ENCODE measurements around the gene CCDC85C. TPM values are rescaled to one million over a fixed set of nuclear protein-coding genes. Genes with fewer than 3 reads are reported as not detected.
"Not testable (repeated sequence)": the region's sequence is repeated elsewhere in the genome, so short reads cannot be mapped to it uniquely, and the experiment has no call there.

Gene CCDC85C
- total and polyA plus RNA-seq, 2 donors: 4.6 to 7.9 TPM

GRCh38 chr14:99645545-99646505 lies 41.8 kb upstream of the CCDC85C start:
- Histone ChIP-seq H3K4me1 (ENCODE audit: control insufficient read depth in 2 of 2, insufficient read depth in 2 of 2, low read length in 2 of 2) (no peaks in the 10 kb centered on the region), H3K27me3 (ENCODE audit: control insufficient read depth in 2 of 2, insufficient read depth in 1 of 2, low read length in 1 of 2) (peaks cover 31 to 46% of the 10 kb centered on the region in 2 donors), H3K36me3 (ENCODE audit: control insufficient read depth in 2 of 2, insufficient read depth in 2 of 2, low read length in 1 of 2) (no peaks in the 10 kb centered on the region), H3K4me3 (ENCODE audit: low read length in 2 of 2) (peak overlapping the region in 1 of 2 donors; percentile 22), H3K27ac (ENCODE audit: low read depth in 1 of 2, low read length in 1 of 2) (no peak overlapping the region), H3K9me3 (ENCODE audit: control insufficient read depth in 2 of 2, insufficient read depth in 1 of 2, low read length in 1 of 2) (peaks cover 0 to 4% of the 10 kb centered on the region in 2 donors)
- no peak for DNase-seq (ENCODE audit: low read depth in 6 of 9, low spot score in 9 of 9)
- whole genome bisulfite sequencing: 55% methylated on average over 32 of the region's 32 CpGs

DNA sequence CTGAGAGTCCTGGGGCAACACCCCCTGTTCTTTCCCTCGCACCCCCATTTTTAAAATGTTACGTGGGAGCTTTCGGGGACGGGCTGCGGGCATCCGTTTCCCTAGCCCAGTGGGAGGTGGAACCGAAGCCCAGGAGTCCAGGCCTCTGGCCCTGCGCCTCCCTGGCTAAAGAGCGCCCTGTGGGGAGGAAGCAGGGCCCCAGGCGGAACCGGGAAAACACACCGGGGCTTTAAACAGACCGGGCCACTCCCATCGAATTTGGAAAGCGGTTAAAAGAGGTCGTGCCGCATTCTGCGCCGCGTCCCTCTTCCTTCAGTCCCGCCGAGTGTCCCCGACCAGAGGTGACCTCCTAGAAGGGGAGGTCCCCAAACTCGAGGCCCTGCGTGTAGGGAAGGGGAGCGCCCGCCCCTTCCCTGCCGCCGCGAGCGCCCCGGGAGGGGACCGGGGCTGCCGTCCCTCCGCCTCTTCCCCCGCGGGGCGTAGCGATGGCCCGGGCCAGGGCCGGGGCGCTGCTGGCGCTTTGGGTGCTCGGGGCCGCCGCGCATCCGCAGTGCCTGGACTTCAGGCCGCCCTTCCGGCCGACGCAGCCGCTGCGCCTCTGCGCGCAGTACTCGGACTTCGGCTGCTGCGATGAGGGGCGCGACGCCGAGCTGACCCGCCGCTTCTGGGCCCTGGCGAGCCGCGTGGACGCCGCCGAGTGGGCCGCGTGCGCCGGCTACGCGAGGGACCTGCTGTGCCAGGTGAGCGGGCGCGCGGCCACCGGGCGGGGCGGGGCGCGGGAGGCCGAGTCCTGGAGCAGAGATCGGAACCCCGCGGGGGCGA lies 40.9 kb upstream of the CCDC85C start, which contains the start of gene HHIPL1:
Gene HHIPL1 (plus strand): TSS at position 407 of the 822 bp plus-strand sequence. CDS start 79 bp downstream, at position 486.
- H3K27ac ChIP-seq (ENCODE audit: low read depth in 1 of 2, low read length in 1 of 2): no peak within 1 kb of the TSS
- DNase-seq (ENCODE audit: low read depth in 6 of 9, low spot score in 9 of 9): no peak
- peaks cover 0 to 4% of the 10 kb centered on the region in 2 donors for H3K9me3 ChIP-seq (ENCODE audit: control insufficient read depth in 2 of 2, insufficient read depth in 1 of 2, low read length in 1 of 2)
- 10% methylated on average over 91 of the region's 91 CpGs for WGBS
- H3K27me3 ChIP-seq (ENCODE audit: control insufficient read depth in 2 of 2, insufficient read depth in 1 of 2, low read length in 1 of 2): peaks cover 31 to 46% of the 10 kb centered on the region in 2 donors
- no peaks in the 10 kb centered on the region for H3K36me3 ChIP-seq (ENCODE audit: control insufficient read depth in 2 of 2, insufficient read depth in 2 of 2, low read length in 1 of 2)
- no peaks in the 10 kb centered on the region for H3K4me1 ChIP-seq (ENCODE audit: control insufficient read depth in 2 of 2, insufficient read depth in 2 of 2, low read length in 2 of 2)
- H3K4me3 ChIP-seq (ENCODE audit: low read length in 2 of 2): peak within 1 kb of the TSS in 1 of 2 donors; percentile 22

DNA sequence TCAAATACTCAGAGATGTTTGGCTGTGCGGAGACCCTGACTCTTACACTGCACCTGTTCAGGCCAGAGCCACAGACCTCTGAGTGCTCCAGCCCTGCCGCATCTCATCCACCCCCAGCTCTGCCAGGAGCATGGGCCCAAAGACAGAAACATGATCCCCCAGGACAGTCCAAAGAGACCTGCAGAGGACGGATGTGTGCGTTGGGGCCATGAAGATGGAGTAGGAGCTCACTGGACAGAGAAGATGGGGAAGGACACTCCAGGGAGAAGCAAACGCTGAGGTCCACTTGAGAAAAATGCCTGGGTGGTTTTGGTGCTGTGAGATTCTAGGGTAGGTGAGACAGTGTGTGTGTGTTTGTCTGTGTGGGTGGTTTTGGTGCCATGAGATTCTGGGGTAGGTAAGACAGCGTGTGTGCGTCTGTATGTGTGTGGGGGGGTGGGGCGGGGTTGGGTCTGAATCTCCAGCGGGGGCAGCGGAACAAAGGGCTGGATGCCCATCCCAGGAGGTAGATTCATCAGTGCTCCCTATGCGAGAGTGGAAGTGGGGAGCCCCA lies 40.1 kb upstream of the CCDC85C start:
- no peak for DNase-seq (ENCODE audit: low read depth in 6 of 9, low spot score in 9 of 9)
- Histone ChIP-seq H3K9me3 (ENCODE audit: control insufficient read depth in 2 of 2, insufficient read depth in 1 of 2, low read length in 1 of 2) (peaks cover 0 to 4% of the 10 kb centered on the region in 2 donors), H3K27ac (ENCODE audit: low read depth in 1 of 2, low read length in 1 of 2) (no peak overlapping the region), H3K4me3 (ENCODE audit: low read length in 2 of 2) (no peak overlapping the region), H3K36me3 (ENCODE audit: control insufficient read depth in 2 of 2, insufficient read depth in 2 of 2, low read length in 1 of 2) (no peaks in the 10 kb centered on the region), H3K4me1 (ENCODE audit: control insufficient read depth in 2 of 2, insufficient read depth in 2 of 2, low read length in 2 of 2) (no peaks in the 10 kb centered on the region), H3K27me3 (ENCODE audit: control insufficient read depth in 2 of 2, insufficient read depth in 1 of 2, low read length in 1 of 2) (peaks cover 31 to 46% of the 10 kb centered on the region in 2 donors)
- 95% methylated on average over 11 of the region's 11 CpGs for WGBS

DNA sequence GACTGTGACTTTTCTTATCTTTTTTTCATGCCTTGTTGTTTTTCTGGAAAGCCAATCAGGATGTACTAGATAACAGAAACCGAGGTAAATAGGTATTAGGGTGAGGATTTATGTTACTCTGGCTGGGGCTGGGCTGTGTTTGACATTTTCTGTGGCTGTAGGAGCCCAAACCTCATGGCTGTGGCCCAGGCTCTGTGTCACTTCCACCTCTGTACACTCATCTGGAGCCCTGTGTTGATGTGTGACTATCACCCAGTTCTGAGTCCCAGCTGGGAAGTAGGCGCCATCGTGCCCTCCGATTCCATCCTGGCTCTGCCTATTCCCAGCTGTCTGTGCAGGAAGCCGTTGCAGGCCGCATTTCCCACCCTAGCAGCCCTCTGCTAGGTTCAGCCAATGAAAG lies 39.3 kb upstream of the CCDC85C start:
- Histone ChIP-seq H3K9me3 (ENCODE audit: control insufficient read depth in 2 of 2, insufficient read depth in 1 of 2, low read length in 1 of 2) (no peaks in the 10 kb centered on the region), H3K27me3 (ENCODE audit: control insufficient read depth in 2 of 2, insufficient read depth in 1 of 2, low read length in 1 of 2) (peaks cover 31 to 46% of the 10 kb centered on the region in 2 donors), H3K36me3 (ENCODE audit: control insufficient read depth in 2 of 2, insufficient read depth in 2 of 2, low read length in 1 of 2) (no peaks in the 10 kb centered on the region), H3K4me1 (ENCODE audit: control insufficient read depth in 2 of 2, insufficient read depth in 2 of 2, low read length in 2 of 2) (no peaks in the 10 kb centered on the region), H3K4me3 (ENCODE audit: low read length in 2 of 2) (no peak overlapping the region), H3K27ac (ENCODE audit: low read depth in 1 of 2, low read length in 1 of 2) (no peak overlapping the region)
- no peak for DNase-seq (ENCODE audit: low read depth in 6 of 9, low spot score in 9 of 9)
- 48% methylated on average over 6 of the region's 6 CpGs for WGBS

DNA sequence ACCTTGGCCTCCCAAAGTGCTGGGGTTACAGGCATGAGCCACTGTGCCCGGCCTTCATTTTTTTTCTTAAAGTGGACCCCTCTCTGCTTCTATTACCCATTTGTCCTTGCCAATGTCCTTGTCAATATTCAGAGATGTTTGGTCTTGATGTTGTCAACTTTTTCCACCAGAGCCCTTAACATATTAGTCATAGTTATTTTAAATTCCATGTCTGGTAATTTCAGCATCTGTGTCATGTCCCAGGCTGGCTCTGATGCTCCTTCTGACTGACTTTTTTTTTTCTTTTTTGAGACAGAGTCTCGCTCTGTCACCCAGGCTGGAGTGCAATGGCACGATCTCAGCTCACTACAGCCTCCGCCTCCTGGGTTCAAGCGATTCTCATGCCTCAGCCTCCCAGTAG lies 38.8 kb upstream of the CCDC85C start:
- H3K27ac ChIP-seq (ENCODE audit: low read depth in 1 of 2, low read length in 1 of 2); H3K4me1 ChIP-seq (ENCODE audit: control insufficient read depth in 2 of 2, insufficient read depth in 2 of 2, low read length in 2 of 2); DNase-seq (ENCODE audit: low read depth in 6 of 9, low spot score in 9 of 9); H3K36me3 ChIP-seq (ENCODE audit: control insufficient read depth in 2 of 2, insufficient read depth in 2 of 2, low read length in 1 of 2); H3K9me3 ChIP-seq (ENCODE audit: control insufficient read depth in 2 of 2, insufficient read depth in 1 of 2, low read length in 1 of 2); H3K4me3 ChIP-seq (ENCODE audit: low read length in 2 of 2): not testable (repeated sequence)
- peaks cover 29 to 45% of the 10 kb centered on the region in 2 donors for H3K27me3 ChIP-seq (ENCODE audit: control insufficient read depth in 2 of 2, insufficient read depth in 1 of 2, low read length in 1 of 2)
- 98% methylated on average over 5 of the region's 5 CpGs for WGBS

DNA sequence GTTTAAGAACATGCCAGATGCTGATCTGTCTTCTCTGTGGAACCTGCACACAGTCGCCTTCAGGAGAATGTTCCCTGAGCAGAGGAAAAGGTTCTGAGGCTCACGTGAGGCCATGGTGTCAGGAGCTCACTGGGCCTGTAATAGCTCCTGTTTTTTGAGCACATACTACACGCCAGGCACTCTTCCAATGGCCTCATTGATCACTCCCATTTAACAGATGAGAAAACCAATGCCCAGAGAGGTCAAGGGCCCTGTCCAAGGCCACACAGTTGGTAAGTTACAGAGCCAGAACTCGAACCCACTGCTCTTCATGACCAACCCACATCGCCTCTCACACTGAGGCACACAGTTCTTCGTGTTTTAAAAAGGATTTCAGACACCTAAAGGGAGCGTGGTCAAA lies 33.6 kb upstream of the CCDC85C start:
- no peak for DNase-seq (ENCODE audit: low read depth in 6 of 9, low spot score in 9 of 9)
- no peaks in the 10 kb centered on the region for H3K9me3 ChIP-seq (ENCODE audit: control insufficient read depth in 2 of 2, insufficient read depth in 1 of 2, low read length in 1 of 2)
- WGBS: 93% methylated on average over 7 of the region's 7 CpGs

DNA sequence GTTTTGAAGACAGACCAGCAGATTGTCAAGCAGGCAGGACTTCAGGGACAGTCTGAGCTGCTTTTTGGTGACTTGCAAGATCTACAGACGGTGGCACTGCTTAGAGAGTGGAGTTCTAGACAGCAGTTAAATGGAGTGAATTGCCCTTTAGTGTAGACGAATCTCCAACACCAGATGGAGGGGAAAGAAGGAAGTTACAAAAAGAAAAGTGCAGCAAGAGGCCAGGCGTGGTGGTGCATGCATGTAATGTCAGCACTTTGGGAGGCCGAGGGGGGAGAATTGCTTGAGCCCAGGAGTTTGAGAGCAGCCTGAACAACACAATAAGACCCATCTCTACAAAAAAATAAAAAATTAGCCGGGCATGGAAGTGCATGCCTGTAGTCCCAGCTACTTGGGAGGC lies 32.5 kb upstream of the CCDC85C start:
- WGBS: 68% methylated on average over 5 of the region's 5 CpGs
- Histone ChIP-seq H3K9me3 (ENCODE audit: control insufficient read depth in 2 of 2, insufficient read depth in 1 of 2, low read length in 1 of 2) (no peaks in the 10 kb centered on the region), H3K36me3 (ENCODE audit: control insufficient read depth in 2 of 2, insufficient read depth in 2 of 2, low read length in 1 of 2) (no peaks in the 10 kb centered on the region), H3K4me1 (ENCODE audit: control insufficient read depth in 2 of 2, insufficient read depth in 2 of 2, low read length in 2 of 2) (no peaks in the 10 kb centered on the region), H3K4me3 (ENCODE audit: low read length in 2 of 2) (no peak overlapping the region), H3K27ac (ENCODE audit: low read depth in 1 of 2, low read length in 1 of 2) (no peak overlapping the region), H3K27me3 (ENCODE audit: control insufficient read depth in 2 of 2, insufficient read depth in 1 of 2, low read length in 1 of 2) (peaks cover 0 to 14% of the 10 kb centered on the region in 2 donors)
- no peak for DNase-seq (ENCODE audit: low read depth in 6 of 9, low spot score in 9 of 9)

More for the DNA sequence above, 33.6 kb upstream of the CCDC85C start:
- Histone ChIP-seq H3K4me1 (ENCODE audit: control insufficient read depth in 2 of 2, insufficient read depth in 2 of 2, low read length in 2 of 2) (no peaks in the 10 kb centered on the region), H3K27me3 (ENCODE audit: control insufficient read depth in 2 of 2, insufficient read depth in 1 of 2, low read length in 1 of 2) (peaks cover 0 to 14% of the 10 kb centered on the region in 2 donors), H3K27ac (ENCODE audit: low read depth in 1 of 2, low read length in 1 of 2) (no peak overlapping the region), H3K4me3 (ENCODE audit: low read length in 2 of 2) (no peak overlapping the region), H3K36me3 (ENCODE audit: control insufficient read depth in 2 of 2, insufficient read depth in 2 of 2, low read length in 1 of 2) (no peaks in the 10 kb centered on the region)

DNA sequence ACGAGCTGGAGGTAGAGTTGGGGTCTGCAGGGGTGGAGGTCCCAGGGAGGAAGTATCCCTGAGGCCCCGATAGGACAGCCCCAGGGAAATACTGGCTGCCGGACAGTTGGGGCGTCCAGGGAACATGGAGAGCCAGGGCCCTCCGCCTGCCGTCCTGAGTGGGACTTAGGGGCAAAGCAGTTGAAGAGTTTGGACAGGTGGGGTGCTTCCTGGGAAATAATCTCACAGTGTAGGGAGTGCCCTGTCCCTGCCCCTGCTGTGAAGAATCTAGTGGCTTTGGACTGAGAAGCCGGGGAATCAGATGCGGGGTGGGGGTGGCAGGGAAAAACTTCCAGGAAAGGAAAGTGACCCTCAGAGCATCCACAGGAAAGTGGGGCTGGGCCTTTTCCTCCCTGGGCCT lies 31.1 kb upstream of the CCDC85C start:
- Histone ChIP-seq H3K27me3 (ENCODE audit: control insufficient read depth in 2 of 2, insufficient read depth in 1 of 2, low read length in 1 of 2) (peaks cover 0 to 14% of the 10 kb centered on the region in 2 donors), H3K36me3 (ENCODE audit: control insufficient read depth in 2 of 2, insufficient read depth in 2 of 2, low read length in 1 of 2) (no peaks in the 10 kb centered on the region), H3K4me3 (ENCODE audit: low read length in 2 of 2) (no peak overlapping the region), H3K9me3 (ENCODE audit: control insufficient read depth in 2 of 2, insufficient read depth in 1 of 2, low read length in 1 of 2) (no peaks in the 10 kb centered on the region), H3K27ac (ENCODE audit: low read depth in 1 of 2, low read length in 1 of 2) (no peak overlapping the region), H3K4me1 (ENCODE audit: control insufficient read depth in 2 of 2, insufficient read depth in 2 of 2, low read length in 2 of 2) (no peaks in the 10 kb centered on the region)
- no peak for DNase-seq (ENCODE audit: low read depth in 6 of 9, low spot score in 9 of 9)
- 83% methylated on average over 8 of the region's 8 CpGs for WGBS
